HT-29 (cell line): ENCODE measurements around the gene LAMA2. TPM values are rescaled to one million over a fixed set of nuclear protein-coding genes. Genes with fewer than 3 reads are reported as not detected.
"Not testable (repeated sequence)": the region's sequence is repeated elsewhere in the genome, so short reads cannot be mapped to it uniquely, and the experiment has no call there.

Experiments
- DNase-seq: peaks from one replicate; pipeline ENCODE4 v3.0.0-alpha.2; 2015; ENCODE audit warnings: low spot score
- total RNA-seq: library from RNA; depleted of rRNA; stranded (reverse); fragments of >200 nt; shearing (Covaris generic); gene quantifications from 2 replicates; pipeline ENCODE4 v1.2.3, GENCODE V29; 2014

The LAMA2 gene
- total RNA-seq, 1 experiment from 2014 or later, result 0.08 TPM

DNA sequence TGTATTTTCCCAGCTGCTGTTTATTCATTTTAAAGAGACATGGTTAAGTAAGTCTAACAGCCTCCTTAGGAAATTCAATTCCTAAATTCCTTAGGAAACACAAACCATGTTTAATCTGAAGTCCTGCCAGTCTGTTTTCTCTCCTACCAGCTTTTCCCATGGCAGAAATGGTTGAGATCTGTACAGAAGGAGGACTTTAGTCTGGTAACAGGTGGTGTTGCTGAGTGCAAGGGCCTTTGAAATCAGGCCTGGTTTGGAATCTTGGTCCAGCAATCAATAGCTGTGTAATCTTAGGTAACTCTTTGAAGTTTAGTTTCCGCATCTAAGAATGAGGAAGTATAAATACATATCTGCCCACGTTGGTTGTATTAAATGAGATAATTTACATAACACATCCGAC, 232.5 kb downstream of the LAMA2 start:
- peak; percentile 20 for DNase-seq

DNA sequence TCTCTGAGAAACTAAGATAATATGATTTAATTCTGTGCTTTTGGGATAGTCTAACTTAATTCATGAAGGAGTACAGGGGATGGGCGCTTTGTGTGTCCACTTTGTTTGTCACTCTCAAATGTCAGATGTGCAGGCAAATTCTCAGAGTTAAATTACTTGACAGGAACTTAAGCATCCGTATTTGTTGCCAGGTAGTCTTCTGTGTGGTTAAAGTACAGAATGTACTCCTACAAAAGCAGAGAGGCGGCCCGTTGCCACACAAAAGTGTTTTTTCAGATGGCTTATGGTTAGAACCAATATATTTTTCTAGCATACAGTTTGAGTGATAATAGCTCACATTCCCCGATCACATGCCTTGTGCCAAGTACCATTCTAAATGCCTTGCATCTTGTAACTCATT, 234.4 kb downstream of the LAMA2 start:
- DNase-seq, result no peak

DNA sequence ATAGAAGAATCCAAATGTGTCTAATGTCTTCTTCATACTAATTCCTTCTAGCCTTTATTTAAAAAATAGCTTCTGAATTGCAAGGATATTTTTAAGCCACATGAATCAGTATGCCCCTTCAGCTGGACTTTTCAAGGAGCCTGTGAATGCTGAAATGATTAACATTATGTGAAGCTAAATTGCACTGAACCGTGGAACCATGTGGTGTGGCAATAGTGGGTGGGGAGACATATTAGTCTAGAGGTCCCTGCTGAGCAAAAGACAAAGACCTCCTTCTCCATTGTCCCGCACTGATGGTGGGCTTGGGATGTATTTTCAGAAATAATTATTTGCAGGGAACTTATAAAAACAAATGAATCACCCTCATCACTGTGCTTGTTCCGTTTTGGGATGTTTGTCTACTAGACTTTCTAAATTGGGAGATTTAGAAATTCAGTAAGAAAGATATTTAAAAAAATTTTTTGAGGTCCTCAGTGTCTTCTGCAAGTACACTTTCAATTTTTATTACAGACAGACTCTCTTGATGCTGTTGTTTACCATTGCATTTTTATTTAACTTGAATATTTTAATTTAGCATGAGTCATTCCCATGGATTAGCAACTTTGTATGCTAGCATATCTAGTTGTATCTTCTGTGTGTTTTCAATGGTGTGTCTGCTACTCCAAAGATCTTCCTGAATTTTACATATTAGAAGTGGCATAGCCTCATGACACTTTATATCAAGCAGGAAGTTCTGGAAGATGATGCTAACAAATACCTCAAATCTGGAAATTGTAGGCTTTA, 238.1 kb downstream of the LAMA2 start:
- DNase-seq, result no peak

DNA sequence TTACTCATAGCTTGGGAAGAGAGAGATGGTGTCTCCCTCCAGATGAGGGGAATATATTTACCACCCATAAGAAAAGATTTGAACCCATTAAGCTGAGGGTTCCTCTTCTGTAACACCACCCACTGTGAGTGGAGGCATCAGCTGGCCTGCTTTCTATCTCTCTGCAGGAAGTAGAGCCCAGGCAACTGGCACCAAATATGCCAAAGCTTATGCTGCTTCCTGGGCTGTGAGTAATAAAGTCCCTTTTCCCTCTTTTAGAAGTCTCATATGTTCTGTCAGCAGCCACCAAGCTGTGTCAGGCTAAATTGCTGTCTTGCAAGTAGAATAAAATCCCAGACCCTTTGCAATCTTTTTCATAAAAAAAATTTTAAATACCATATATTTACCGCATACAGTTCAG, 241.4 kb downstream of the LAMA2 start:
- no peak for DNase-seq

DNA sequence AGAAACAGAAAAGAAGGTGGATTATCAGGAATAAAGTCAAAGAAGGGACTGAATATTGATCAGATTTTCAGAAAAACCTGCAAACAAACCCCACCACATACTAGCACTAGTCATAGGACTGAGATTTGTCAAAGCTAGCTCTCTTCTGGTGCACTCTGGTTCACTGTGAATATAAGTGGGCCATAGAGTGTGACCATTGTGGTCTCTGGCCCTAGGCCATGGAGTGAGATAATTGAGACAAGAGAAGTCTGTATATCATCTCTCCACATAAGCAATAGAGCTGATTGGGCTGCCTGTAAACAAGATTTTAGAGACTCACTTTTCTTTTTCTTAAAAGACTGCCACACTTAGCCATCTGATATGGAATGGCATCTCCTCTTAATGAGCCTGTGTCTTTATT, 247.2 kb downstream of the LAMA2 start:
- DNase-seq, result no peak

DNA sequence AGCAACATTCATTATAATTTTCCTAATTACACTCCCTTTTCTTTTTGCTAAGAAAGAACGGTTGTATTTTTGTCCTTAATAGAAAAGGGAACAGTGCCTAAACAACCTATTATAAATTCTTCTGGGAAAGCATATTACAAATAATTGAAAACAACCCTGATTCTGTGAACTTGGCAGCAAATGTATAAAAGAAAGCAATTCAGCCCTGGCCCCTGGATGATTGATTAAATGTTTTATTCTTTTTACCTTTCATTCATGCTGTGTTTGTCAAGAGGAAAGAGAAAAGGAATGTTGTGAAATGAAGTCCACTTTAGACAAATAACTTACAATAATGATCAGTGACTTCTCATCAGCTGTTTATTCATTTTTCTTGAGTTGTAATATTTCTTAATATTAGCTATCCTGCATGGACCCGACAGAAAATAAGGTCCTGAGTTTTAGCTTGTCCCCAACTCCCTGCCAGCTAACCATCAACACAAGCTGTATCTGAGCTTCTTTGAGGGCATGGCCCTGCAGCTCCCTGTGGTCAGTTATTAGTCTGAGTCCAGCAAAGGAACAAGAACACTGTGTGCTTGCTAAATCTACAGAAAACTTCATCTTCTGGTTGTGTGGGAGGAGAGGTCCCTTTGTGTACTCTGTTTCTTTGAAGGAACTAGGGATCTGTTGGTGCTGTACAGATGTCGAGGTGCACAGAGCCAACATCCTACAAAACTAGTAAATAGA, 248.2 kb downstream of the LAMA2 start:
- DNase-seq, result no peak

DNA sequence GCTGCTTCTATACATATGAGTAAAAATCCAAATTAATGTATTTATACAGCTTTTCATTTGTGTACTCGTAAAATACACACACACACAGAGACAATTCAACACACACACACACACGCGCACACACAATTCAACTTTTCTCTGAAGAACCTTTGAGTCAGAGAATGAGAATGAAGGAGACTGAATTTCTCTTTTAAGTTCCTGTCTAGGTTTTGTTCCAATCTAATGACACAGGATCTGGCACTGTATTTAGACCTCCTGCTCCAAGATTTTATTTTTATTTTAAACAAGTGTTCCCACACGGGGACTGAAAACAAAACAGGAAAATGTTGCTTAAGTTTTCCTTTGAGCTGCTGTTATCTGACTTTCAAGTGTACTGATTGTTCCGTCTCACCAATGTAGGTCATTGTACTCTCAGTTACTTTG, 250.8 kb downstream of the LAMA2 start:
- DNase-seq, result no peak

DNA sequence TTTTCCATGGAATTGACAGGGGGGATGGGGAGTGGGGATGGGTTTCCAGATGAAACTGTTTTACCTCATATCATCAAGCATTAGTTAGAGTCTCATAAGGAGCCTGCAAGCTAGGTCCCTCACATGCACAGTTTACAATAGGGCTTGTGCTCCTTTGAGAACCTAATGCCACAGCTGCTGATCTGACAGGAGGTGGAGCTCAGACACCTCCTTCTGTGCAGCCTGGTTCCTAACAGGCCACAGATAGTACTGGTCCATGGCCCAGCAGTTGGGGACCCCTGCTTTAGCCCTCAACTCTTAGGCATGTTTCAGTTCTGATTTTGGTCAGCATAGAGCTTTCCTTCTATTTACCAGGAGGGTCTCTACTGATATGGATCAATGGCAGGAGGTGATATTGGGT, 251.6 kb downstream of the LAMA2 start:
- DNase-seq, result no peak

DNA sequence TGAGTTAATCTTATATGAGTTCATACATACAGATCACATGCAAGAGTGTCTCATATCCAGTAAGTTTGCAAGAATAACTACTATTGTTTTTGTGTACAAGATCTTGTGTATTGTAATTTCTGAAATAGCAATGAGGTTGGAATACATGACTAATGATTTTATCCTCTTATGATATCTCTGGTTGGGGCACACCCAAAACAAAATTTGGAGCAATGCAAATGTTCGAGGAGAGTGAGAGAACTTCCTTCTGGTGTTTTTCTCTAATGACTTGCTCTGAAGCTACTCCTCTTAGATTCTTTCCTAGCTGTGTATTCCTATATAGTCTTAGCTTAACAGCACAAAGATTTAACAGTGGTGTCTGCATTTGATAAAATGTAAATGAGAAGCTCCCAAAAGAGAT, 252.5 kb downstream of the LAMA2 start:
- no peak for DNase-seq

DNA sequence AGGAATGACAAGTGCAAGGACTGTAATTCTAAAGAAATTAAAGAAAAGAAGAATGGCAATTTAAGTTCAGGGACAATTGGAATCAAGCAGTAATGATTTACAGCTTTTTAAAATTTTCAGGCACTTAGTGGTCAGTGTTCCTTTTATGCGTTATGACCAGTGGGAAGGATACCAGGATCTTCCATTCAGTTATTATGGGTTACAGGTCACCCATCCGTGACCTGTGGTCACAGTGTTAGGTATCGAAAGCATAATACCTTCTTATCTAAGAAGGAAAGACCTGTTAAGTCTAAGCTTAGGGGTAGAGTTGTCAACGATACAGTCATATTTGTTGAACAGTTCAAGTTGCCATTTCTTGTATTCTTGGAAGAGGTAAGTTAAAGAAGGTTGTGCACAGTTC, 253.8 kb downstream of the LAMA2 start:
- no peak for DNase-seq

DNA sequence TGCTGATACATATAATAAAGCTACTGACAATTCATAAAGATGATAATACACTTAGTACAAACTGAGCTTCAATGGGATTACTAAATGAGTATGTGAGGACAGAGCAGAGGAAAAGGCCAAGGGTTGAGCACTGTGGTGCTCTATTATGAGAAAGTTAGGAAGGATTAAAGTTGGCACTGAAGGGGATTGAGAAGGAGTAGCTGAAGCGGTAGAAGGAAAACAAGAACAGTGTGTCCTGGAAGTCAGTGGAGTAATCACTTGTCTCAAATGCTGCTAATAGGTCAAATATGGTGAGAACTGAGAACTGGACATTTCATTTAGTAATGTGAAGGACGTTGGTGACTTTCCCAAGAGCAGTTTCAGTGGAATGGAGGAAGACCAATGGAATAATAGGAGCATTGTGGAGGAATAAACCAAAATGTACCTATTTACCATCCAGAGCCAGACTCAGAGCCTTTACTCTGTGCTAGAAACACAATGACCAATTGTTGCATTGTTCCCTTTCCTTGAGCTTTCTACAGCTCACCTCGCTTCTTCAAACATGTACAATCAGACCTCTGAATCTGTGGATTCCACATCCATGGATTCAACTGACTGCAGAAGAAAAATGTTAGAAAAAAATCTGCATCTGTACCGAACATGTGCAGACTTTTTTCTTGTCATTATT, 255.9 kb downstream of the LAMA2 start:
- no peak for DNase-seq

DNA sequence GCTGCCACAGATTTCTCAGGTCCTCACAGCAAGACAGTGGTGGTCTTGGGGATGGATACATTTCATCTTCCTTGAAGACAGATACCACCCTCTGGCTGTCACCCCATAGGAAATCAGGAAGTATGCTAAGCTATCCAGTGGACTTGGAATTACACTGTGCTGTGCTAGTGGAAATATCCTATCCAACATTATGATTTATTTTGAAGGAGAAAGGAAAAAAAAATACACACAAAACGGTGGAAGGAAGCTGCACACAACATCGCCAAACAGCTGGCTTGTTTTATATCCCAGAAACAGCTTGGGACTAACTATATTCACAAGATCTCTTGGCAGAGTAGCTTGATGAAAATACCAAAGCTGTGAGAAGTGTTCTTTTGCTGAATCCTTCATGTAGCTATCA, 257.6 kb downstream of the LAMA2 start:
- no peak for DNase-seq

DNA sequence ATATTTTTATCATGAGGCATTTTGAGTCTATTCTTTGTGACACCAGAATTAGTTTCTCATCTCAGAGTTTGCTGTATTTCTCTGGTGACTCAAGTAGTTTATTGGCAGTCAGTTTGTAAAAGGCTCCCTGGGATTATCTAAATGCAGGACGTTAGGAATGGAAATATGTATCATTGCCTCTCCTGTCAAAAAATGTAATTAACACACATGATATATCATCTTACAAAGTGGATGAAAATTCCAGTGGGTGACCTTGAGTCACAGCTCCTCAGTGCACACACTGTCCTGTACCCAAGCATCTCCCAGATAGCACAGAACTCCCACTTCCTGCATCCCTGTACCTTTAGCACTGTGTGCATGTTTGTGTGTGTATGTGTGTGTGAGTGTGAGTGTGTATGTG, 258.6 kb downstream of the LAMA2 start:
- DNase-seq, result no peak

DNA sequence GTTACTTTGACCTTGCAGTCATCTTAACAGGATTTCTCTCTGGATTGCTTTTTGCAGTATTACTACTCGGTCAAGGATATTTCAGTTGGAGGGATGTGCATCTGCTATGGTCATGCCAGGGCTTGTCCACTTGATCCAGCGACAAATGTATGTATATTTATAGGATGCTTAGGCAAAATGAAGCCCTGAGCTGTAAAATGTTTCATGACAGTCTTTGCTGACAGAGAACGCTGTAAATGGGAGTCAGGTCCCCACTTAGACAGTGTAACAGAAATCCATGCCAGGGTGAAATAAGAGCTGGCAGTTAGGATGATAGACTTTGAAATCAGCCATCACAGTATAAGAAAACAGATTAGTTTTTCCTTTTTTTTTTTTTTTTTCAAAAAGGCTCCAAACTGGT, 264.0 kb downstream of the LAMA2 start:
- DNase-seq, result no peak

DNA sequence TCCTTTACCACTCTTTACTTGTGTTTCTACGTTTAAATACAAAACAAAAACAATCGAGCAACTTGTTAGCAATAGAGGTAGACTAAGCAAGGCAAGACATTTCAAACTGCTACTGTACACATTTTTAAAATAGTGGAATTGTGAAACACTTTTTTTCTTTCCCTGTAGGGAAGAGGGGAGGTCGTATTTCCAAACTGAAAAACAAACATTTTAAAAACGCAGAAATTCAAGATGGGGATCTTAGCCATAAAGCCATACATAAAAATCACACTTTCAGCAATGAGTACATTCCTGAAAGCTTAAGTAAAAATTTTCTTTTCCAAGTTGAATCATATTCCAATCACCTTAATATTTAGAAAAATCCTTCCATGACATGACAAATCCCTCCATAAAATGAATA, 267.6 kb downstream of the LAMA2 start:
- DNase-seq, result no peak

DNA sequence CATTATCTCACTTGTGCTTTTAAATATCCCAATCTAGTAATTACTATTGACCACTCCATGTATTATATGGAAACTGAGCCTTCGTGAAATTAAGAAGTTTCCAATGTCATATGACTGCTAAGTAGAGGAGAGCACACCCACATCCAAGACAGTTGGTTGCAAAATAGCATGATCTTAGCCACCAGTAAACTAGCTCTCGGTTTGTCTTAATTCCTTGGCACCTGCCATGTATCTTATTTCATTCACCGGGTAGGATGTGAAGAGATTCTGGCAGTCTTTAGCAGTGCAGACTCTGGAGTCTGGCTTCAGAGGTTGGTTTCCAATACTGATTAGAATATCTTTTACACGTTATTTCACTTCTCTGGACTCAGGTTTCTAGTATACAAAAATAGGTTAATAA, 270.3 kb downstream of the LAMA2 start:
- DNase-seq, result no peak

DNA sequence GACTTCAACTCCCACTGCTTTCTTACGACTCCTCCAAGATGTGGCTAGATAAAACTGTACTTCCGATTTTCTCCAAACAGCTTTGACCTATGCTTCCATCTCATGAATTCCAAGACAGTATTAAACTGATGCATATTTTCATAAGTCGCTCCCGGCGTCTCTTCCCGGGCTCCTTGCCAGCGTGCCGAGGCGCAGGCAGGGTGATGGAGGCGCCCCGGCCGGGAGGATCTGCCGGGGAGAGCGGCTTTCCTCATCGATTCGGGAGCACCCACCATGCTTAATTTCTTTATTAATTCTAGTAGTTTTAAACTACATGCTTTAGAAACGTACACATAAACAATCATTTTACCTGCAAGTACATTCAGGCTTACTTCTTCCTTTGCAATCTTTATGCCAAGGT, 276.3 kb downstream of the LAMA2 start:
- not testable (repeated sequence) for DNase-seq

DNA sequence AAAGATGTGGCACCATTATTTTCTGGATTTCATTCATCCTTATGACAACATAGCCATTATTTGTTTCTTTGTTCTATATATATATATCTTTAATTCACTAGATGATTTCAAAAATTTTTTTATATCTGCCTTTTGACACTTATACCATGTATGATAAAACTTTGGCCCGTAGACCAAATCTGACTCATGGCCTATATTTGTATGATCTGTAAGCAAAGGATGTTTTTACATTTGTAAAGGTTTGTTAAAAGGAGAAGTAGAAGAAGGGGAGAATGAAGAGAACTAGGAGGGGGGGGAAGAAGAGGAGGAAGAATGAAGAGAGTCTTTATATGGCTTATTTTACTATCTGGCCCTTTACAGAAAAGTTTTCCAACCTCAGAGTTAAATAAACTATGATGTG, 279.7 kb downstream of the LAMA2 start:
- DNase-seq, result no peak

DNA sequence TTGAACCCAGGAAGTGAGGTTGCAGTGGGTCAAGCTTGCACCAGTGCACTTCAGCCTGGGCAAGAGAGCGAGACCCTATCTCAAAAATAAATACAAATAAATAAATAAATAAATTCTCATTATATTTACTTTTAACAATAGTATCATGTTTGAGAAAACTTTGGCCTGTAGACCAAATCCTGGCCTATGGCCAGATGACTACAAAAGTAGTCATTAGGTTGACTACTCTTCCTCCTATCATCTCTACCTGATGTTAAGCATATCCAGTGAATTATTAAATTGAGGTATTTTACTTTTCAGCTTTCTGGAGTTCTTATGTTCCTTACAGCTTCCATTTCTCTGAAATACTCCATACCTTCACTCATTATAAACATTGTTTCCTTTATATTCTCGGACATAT, 280.6 kb downstream of the LAMA2 start:
- no peak for DNase-seq

DNA sequence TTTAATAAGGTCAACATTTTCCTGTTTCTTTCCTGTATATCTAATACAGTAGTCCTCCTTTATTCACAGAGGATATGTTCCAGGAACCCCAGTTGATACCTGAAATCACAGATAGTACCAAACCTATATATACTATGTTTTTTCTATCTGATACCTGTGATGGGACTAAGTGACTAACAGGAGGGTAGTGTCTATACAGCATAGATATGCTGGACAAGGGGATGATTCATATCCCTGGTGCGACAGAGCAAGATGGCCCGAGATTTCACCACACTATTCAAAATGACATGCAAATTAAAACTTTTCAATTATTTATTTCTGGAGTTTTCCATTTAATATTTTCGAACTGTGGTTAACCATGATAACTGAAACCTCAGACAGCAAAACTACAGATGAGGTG, 281.1 kb downstream of the LAMA2 start:
- no peak for DNase-seq

DNA sequence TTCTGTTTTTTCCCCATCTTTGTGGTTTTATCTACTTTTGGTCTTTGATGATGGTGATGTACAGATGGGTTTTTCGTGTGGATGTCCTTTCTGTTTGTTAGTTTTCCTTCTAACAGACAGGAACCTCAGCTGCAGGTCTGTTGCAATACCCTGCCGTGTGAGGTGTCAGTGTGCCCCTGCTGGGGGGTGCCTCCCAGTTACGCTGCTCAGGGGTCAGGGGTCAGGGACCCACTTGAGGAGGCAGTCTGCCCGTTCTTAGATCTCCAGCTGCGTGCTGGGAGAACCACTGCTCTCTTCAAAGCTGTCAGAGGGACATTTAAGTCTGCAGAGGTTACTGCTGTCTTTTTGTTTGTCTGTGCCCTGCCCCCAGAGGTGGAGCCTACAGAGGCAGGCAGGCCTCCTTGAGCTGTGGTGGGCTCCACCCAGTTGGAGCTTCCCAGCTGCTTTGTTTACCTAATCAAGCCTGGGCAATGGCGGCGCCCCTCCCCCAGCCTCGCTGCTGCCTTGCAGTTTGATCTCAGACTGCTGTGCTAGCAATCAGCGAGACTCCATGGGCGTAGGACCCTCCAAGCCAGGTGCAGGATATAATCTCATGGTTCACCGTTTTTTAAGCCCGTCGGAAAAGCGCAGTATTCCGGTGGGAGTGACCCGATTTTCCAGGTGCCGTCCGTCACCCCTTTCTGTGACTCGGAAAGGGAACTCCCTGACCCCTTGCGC, 289.5 kb downstream of the LAMA2 start:
- DNase-seq, result peak; percentile 30

DNA sequence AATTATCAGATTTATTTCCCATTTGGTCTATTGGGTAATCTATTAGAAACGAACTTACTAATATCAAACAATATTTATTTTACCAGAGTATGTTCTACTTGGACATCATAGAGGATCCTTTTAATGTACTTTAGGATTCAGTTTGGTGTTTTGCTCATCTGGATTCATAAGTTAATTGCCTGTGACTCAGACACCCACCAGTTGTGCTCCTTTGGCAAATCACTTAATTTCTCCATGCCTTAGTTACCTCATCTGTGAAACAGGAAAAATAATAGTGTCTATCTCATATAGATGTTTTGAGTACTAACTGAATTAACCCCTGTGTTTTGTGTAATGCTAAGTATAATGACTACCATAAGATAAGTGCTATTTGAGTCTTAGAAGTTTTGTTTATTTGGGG, 292.1 kb downstream of the LAMA2 start:
- DNase-seq, result no peak
